HG03280 (cell line): Measurements from ENCODE around the gene RAET1G.
"Not testable (repeated sequence)": the region's sequence is repeated elsewhere in the genome, so short reads cannot be mapped to it uniquely, and the experiment has no call there.

Experiments
- ATAC-seq: cut with Tn5 transposase; IDR thresholded peaks from one replicate; pipeline ENCODE4 v1.9.1; 2021; ENCODE audit warnings: mild to moderate bottlenecking, moderate library complexity; ENCODE audit not compliant: unreplicated experiment

RAET1G gene

DNA sequence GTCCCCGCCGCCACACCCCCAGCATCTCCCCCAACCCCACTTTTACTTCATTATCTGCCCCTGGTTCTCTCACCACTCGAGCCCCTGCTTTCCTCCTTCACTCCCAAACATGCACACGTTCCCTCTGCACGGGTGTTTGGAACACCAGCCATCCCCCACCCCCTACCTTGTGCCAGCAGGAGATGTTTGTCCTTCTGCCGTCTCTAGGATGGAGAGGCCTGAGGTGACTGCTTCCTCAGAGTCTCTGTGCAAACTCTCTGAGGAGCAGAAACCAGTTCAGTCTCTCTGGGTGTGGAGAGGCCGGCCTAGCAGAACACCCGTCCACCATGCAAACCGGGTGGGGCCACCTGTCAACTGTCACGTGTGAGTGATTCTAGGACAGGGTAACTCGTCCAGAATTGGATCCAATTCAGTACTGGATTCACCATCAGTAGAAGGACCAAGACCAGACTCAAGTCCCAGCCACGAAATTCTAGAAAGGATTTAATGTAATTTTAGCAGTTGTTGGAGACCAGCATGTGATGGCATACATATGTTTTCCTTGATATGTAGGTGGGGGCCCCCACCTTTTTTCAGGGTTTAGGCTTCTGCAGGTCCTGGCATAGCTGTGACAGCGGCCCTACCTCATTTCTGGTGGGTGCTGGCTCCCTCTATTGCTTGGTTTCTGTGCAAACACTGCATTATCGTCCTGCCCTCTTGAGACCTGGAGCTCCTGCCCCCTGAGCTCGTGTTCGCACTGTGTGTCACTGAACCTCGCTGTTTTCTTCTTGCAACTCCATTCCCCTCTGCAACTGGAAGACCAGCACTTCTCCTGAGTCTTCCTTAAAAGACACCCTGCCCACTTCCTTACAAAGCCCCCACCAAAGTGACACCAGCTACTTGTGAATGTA, 24.8 kb downstream of the RAET1G start, which contains the start of gene RAET1E:
Gene RAET1E (minus strand): TSS at position 259 of the 890 bp plus-strand sequence. CDS start 7,212 bp downstream, outside the sequence.
- no peak for ATAC-seq

DNA sequence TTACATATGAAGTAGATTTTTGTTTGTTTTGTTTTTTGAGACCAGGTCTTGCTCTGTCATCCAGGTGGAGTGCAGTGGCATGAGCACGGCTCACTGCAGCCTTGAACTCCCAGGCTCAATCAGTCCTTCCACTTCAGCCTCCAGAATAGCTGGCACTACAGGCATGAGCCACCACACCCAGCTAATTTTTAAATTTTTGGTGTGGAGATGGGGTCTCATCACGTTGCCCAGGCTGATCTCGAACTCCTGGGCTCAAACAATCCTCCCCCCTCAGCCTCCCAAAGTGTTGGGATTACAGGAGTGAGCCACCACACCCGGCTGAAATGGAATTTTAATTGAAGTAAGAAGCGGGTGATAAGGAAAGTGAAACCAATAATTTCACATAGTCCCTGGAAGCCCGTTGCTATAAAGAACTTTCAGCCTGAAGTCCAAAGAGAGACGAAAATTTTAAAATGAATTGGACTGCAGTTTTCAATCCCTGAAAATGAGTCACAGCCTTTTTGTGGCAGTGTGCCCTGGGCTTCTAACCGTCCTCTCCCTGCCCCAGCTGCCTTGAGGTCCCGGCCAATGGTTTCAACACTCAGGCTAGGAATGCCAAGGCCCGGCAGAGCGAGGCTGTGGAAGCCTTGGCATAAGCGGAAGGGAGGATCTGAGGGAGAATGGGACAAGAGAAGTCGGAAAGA, 25.8 kb downstream of the RAET1G start:
- no peak for ATAC-seq

DNA sequence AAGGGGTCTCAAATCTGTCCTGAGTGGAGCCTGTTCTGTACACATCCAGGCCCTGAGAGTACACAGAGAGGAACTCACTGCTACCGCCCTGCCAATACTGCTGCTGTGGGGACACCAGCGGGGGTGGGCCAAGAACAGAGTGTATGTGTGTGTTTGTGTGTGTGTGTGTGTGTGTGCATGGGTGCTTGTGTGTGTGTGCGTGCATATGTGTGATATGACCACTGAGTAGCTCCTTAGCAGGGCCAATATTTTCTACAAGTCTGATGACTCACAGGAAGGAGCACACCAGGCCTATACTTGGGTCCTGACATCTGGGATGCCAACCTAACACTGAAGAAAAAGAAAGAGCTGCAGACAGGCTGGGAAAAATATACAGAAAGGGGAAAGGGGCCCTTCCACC, 26.4 kb downstream of the RAET1G start:
- ATAC-seq = no peak

- ATAC-seq = no peak
Observed at GRCh38 chr6:149895833-149896271, 27.1 kb downstream of the RAET1G start.

DNA sequence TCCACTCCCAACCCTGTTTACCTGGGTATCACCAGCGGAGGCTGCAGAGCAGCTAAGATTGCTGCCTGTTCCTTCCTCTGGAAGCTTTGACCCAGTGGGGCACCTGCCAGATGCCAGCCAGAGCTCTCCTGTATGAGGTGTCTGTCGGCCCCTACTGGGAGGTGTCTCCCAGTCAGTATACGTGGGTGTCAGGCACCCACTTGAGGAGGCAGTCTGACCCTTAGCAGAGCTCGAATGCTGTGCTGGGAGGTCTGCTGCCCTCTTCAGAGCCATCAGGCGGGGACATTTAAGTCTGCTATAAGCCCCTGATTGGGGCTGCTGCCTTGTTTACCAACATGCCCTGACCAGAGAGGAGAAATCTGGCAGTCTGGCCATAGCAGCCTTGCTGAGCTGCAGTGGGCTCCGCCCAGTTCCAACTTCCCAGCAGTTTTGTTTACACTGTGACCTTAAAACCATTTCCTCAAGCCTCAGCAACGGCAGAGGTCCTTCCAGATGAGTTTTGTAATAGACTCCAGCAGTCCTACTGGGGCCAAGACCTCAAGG, 27.8 kb downstream of the RAET1G start:
- no peak for ATAC-seq

DNA sequence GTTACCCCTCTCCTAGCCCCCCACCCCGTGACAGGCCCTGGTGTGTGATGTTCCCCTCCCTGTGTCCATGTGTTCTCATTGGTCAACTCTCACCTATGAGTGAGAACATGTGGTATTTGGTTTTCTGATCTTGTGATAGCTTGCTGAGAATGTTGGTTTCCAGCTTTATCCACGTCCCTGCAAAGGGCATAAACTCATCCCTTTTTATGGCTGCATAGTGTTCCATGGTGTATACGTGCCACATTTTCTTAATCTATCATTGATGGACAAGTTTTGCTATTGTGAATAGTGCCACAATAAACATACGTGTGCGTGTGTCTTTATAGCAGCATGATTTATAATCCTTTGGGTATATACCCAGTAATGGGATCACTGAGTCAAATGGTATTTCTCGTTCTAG, 31.1 kb downstream of the RAET1G start:
- not testable (repeated sequence) for ATAC-seq

DNA sequence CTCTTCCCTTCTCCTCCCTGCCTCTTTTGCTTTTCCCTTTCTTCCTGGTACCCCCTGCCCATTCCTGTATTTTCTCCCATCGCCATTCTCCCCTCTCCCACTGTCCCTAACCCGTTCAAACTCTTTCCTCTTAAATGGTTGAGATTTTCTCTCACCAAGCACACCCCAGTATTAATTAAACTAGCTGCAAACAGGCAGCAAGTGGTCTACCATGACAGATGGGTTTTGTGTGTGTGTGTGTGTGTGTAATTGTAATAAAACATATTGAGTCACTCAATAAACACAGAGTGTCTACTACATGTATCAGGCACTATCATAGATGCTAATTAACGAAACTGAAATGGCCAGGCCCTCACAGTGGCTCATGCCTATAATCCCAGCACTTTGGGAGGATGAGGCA, 31.7 kb downstream of the RAET1G start:
- ATAC-seq = no peak

GRCh38 chr6:149890629-149891045, 32.3 kb downstream of the RAET1G start:
- no peak for ATAC-seq

GRCh38 chr6:149889326-149889725, 33.6 kb downstream of the RAET1G start:
- ATAC-seq = no peak

DNA sequence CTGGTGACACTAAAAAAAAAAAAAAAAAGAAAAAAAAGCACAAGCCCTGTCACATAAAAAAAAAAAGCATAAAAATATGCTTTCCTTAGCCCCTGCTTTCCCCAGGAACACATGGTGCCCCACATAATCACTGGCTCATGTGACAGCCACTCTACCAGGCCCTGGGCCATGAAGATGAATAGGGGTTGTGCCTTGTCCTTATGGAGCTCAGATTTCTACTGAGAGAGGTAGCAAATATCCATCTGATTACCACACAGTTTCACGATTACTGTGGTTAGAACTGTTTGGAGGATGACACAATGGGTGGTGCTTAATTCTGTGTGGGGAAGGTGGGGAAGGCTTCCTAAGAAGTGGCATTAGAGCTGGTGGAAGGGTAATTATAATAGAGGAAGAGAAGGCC, 34.3 kb downstream of the RAET1G start:
- no peak for ATAC-seq

DNA sequence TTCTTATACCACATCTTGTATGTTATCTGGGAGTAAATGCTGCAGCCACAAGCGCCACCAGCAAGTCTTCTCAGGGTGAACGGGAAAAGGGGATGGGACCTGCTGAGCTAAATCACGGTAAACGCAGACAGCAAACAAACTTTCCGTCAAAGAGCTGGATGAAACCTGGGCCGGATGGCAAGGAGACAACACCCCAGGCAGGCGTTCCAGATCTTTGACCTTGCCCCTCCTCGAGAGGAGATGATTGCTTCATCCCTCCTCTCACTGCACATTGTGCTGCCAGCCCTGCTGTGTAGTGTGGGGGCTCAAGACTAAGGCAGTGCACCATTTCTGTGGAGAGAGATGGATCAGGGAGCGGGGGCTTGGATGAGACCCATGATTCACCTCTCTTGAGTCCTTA, 34.8 kb downstream of the RAET1G start:
- ATAC-seq = no peak

- no peak for ATAC-seq
Observed at GRCh38 chr6:149887343-149887742, 35.6 kb downstream of the RAET1G start.

DNA sequence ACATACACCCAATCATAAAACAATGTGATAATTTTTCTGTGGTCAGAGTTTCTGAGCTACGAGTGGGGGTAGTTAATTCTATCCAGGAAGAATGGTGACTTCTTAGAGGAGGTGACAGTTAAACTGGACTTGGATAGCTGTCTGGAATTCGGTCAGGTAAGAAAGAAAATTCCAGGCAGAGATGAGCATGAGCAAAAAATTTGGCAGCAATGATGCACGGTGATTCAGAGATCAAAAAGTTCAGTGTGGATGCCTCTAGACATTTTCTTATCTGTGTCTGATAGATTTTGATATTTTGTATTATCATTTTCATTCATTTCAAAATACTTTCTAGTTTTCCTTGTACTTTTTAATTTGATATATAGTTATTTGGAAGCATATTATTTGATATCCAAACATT, 37.0 kb downstream of the RAET1G start:
- no peak for ATAC-seq

- ATAC-seq = no peak
Observed at GRCh38 chr6:149884617-149885016, 38.3 kb downstream of the RAET1G start.

DNA sequence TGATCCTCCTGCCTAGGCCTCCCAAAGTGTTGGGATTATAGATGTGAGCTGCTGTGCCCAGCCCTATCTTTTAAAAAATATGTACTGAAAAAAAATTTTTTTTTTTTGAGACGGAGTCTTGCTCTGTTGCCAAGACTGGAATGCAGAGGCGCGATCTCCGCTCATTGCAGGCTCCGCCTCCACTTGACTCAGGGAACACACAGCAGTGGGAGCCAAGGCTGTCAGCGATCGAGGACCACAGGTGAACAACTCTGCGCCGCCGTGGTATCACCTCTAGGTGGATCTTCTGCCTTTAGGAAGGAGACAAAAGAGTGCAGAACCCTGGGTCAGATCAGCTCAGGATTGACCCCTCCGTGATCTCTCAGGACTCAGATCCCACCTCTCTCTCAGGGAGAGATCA, 38.7 kb downstream of the RAET1G start:
- ATAC-seq = no peak

DNA sequence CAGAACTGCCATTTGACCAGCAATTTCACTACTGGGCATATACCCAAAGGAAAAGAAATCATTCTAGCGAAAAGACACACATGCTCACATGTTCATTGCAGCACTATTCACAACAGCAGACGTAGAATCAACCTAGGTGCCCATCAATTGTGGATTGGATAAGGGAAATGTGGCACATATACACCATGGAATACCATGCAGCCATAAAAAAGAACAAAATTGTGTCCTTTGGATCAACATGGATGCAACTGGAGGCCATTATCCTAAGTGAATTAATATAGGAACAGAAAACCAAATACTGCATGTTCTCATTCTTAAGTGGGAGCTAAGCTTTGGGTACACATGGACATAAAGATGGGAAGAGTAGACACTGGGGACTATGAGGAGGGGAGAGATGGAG, 41.1 kb downstream of the RAET1G start:
- ATAC-seq = no peak

GRCh38 chr6:149881066-149881766, 41.7 kb downstream of the RAET1G start:
- no peak for ATAC-seq

- no peak for ATAC-seq
Observed at GRCh38 chr6:149877659-149878058, 45.3 kb downstream of the RAET1G start.

DNA sequence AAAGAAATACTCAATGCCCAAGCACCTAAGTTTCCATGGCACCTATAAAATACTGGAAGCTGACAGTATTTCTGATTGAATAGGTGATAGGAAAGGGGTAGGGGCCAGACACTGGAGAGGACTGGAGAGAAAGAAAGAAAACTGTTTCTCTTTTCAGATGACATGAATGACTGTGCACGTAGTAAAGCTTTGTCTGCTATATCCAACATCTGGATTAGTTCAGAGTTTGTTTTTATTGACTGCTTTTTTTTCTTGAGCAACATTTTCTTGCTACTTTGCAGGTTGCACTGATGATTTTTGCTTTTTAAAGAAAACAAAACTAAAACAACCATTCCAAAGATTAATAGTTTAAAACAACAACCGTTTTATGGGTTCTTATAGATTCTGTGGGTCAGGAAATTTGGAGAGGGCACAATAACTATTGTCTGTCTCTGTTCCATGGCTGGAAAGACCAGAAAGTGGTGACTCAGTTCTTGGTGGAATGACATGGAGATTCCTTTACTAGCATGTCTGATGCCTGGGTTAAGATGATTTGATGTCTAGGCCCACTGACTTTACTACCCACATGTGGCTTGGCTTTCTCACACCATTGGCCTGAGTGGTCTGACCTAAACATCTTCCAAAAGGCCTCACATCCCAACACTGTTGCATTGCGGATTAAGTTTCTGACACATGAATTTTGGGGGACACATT, 46.5 kb downstream of the RAET1G start:
- no peak for ATAC-seq

GRCh38 chr6:149872233-149872632, 50.7 kb downstream of the RAET1G start:
- no peak for ATAC-seq

DNA sequence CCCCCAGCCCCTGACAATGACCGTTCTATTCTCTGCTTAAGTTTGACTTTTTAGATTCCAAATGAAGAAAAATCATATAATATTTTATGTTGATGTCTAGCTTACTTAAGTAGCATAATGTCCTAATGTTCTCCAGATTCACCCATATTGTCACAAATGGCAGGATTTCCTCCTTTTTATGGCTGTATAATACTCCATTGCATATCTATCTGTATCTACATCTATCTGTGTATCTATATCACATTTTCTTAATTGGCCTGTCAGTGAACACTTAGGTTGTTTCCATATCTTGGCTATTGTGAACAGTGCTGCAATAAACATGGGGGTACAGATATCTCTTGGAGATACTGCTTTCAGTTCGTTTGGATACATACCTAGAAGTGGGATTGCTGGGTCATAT, 51.7 kb downstream of the RAET1G start:
- ATAC-seq = no peak
